ENCODE results near the gene ST7L.
A peak's percentile ranks its signal among the peaks of the same experiment; 100 is the strongest.
"Not testable (repeated sequence)": the region's sequence is repeated elsewhere in the genome, so short reads cannot be mapped to it uniquely, and the experiment has no call there.

ST7L gene, protein sequence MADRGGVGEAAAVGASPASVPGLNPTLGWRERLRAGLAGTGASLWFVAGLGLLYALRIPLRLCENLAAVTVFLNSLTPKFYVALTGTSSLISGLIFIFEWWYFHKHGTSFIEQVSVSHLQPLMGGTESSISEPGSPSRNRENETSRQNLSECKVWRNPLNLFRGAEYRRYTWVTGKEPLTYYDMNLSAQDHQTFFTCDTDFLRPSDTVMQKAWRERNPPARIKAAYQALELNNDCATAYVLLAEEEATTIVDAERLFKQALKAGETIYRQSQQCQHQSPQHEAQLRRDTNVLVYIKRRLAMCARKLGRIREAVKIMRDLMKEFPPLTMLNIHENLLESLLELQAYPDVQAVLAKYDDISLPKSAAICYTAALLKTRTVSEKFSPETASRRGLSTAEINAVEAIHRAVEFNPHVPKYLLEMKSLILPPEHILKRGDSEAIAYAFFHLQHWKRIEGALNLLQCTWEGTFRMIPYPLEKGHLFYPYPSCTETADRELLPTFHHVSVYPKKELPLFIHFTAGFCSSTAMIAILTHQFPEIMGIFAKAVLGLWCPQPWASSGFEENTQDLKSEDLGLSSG

GRCh38 chr1:112618721-112619517, at the start of gene ST7L:
ST7L (minus strand) TSS chr1:112619141; CDS start chr1:112619113, 28 bp downstream.
- DNase-seq: peak; percentile 89

DNA sequence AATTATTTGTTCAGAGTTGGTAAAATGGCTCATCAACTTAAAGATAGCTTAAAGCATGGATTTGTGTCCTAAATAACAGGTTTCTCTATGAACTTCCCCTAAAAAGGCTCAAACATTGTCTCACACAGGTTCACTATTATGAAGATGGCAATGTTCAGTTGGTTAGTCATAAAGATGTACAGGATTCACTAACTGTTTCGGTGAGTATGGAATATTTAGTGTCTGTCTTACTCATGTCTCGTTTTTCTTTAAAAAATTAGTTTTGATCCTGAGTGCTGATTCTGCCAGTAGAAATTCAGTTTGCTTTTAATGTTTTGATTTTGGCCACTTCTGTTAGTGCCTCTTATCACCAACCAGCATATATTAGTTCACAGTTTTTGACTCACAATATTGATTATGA, 48.0 kb upstream of the ST7L start:
- no peak for DNase-seq

- DNase-seq: no peak
These were observed 46.9 kb upstream of the ST7L start for GRCh38 chr1:112665857-112666256.

DNA sequence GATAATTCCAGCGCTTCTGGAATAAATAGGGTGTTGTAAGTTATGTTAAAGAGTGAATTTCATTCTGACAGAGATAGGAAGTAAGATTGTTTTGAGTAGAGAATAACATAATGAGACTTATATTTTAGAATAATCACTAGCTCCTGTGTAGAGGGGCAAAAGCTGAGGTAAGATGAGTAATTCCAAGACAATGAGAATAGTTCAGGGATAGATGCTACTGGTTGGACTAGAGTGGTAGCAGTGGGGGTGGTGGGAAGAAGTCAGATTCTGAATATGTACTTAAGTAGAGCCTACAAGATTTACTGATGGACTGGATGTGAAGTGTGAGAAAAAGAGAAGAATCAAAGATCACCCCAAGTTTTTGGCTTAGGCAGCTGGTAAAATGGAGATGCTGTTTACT, 32.3 kb upstream of the ST7L start:
- no peak for DNase-seq

DNA sequence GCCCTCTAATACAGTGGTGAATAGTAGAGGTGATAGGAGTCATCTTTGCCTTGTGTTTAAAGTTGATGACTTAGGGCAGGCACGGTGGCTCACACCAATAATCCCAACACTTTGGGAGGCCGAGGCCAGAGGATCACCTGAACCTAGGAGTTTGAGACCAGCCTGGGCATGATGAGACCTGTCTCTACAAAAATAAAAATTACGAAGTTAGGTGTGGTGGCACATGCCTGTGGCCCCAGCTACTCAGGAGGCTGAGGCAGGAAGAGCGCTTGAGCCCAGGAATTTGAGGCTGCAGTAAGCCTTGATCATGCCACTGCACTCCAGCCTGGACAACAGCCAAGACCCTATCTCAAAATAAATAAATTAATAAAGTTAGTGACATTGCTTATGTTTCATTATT, 27.3 kb upstream of the ST7L start:
- no peak for DNase-seq

DNA sequence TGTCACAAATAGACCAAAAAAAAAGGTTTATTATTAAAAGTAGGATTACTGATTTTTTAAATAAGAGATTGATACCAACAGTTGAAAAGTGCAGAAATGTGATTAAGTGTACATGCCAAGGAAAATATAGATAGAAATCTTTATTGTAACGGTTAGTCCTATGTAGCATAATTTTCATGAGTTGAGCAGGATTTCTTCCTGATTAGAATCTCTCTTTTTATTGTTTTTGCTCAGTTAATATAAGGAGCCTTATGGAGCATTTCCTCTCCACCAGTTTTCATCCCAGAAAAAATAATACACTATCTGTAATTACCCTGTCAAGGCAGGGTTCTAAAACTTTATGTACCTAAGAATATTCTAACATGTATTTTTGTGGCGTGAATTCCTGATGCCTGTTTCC, 24.1 kb upstream of the ST7L start:
- DNase-seq: no peak

DNA sequence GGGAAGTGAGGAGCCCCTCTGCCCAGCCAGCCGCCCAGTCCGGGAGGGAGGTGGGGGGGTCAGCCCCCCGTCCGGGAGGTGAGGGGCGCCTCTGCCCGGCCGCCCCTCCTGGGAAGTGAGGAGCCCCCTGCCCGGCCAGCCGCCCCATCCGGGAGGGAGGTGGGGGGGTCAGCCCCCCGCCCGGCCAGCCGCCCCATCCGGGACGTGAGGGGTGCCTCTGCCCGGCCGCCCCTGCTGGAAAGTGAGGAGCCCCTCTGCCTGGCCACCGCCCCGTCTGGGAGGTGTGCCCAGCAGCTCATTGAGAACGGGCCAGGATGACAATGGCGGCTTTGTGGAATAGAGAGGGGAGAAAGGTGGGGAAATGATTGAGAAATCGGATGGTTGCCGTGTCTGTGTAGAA, 21.5 kb upstream of the ST7L start:
- DNase-seq: not testable (repeated sequence)

DNA sequence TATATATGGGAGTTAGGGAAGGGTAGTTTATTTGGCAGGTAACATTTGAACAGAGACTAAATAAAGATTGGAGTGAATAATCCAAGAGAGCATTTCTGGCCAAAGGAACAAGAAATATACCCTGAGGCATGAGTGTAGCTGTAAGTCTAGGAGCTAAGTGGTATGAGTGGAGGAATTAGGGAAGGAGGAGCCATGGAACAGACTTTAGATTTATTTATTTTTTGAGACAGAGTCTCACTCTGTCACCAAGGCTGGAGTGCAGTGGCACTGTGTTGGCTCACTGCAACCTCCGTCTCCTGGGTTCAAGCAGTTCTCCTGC, 19.1 kb upstream of the ST7L start:
- no peak for DNase-seq

DNA sequence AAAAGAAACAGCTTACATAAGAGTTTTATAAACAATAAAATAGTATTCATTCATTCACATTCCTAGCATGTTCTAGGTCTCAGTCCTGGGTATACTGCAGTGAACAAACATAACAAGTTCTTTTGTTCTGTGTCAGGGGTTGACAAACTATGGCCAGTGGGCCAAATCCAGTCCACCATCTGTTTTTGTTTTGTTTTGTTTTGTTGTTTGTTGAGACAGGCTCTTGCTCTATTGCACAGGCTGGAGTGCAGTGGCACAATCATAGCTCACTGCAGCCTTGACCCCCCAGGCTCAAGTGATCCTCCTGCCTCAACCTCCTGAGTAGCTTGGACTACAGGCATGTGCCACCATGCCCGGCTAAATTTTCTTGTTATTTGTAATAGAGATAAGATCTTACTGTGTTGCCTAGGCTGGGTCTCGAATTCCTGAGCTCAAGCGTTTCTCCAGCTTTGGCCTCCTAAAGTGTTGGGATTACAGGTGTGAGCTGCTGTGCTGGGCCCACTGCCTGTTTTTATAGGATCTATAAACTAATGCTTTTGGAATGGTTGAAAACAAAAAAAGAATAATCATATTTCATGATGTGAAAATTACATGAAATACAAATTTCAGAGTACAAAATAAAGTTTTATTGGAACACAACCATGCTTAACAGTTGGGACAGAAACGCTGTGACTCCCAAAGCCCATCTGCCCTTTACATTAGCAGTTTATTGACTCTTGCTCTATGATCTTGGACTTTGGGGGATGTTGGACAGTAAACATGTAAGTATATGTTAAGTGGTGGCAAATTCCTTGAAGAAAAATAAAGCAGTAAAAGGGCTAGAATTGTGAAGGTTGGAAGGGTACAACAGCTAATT, 18.5 kb upstream of the ST7L start:
- no peak for DNase-seq

GRCh38 chr1:112636597-112637253, 17.8 kb upstream of the ST7L start:
- DNase-seq: no peak

DNA sequence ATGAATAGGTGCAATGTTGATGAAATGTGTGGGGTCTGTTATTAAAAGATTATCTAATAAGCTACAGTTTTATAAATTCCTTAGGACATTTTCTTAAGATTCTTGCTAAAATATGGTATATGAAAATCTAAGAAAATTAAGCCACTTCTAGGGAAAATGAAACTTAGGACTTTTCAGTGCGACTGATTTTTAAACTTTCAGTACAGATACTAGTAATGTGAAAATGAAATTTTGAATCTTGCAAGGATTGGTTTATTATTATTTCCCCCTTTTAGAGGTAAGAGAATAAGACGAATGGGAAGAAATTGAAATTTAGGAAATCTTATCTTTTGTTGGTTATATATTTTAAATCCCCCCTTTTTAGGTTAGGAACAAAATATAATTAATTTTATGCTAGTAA, 17.1 kb upstream of the ST7L start:
- DNase-seq: no peak

DNA sequence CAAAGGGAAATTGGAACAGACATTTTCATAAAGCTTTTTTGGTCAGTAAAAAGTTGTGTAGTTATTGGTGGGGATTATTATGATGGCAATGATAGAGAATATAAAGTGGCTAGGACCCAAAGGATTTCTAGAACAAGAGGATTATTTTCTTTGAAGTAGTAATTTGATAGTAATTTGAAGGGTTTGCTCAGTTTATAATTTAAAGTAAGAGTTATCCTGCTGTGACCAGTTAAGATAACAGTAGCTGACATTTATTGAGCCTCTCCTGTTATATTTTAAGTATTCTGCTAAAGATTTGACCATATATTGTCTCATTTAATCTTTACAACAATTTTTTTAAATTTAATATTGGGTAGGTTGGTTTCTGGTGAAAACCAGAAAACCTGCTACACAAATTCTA, 15.4 kb upstream of the ST7L start:
- no peak for DNase-seq

GRCh38 chr1:112633628-112634027, 14.7 kb upstream of the ST7L start:
- no peak for DNase-seq

GRCh38 chr1:112629256-112629655, 10.3 kb upstream of the ST7L start:
- no peak for DNase-seq

- DNase-seq: no peak
These were observed 9.6 kb upstream of the ST7L start for GRCh38 chr1:112628516-112628915.

DNA sequence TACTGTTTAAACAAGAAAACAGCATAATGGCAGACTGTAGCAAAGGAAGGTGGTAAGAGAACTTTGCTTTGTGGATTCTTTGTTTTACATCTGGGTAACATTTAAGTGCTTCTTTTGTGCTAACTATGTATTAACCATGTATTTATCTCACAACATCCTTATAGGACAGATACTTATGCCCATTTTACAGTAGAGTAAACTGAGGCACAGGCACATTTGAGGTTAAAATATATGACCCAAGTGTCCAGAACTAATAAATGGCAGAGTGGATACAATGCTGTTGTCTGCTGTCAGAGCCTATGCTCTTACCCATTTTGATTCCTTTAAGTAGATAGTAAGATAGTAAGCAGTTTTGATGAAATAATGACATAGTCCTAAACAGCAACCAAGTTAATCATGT, 7.9 kb upstream of the ST7L start:
- DNase-seq: no peak

DNA sequence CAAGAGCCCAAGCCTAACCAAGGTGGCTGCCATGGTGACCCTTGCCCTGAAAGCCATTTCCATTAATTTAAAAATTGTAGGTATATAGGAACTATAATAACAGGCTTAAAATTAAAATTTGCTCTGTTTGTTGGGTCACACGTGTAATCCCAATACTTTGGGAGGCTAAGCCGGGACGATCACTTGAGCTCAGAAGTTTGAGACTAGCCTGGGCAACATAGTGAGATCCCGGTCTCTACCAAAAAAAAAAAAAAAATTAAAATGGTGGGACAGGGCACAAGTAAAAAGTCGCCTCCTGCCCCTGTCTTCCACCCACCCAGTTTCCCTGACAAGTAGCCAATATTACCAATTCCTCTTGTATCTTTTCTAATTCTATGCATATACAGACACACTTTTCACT, 7.3 kb upstream of the ST7L start:
- DNase-seq: no peak

DNA sequence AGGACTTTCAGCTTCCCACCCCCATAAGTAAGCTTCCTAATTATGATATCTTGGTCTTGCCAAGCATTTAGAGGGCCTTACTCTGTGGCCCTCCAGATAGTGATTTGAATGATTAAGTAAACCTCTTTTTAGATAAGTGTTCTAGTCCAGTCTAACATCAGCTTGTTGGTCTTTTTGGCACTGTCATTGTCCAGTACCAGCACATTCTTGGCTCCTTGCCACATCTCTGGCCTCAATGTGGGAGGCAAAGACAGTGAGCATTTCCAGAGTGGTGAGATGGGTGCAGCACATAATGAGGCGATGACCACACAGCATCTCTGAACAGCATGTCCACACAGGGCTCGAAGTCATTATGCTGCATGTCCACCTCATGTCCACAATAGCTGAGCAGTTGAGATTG, 6.8 kb upstream of the ST7L start:
- DNase-seq: no peak

DNA sequence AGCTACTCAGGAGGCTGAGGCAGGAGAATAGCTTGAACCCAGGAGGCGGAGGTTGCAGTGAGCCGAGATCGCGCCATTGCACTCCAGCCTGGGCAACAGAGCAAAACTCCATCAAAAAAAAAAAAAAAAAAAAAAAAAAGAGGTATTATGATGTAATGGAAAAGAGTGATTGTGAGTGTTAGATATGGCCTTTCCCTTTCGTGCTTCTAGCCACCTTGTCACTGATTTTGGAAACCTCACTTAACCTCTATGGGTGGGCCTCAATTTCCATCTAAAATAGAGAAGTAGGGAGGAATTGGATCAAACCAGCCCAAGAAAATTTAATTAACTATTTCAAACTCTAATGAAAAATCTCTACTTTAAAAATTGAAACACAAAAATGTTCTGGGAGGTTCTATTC, 5.6 kb upstream of the ST7L start:
- DNase-seq: not testable (repeated sequence)

GRCh38 chr1:112620377-112620695, 1.4 kb upstream of the ST7L start:
- no peak for DNase-seq

DNA sequence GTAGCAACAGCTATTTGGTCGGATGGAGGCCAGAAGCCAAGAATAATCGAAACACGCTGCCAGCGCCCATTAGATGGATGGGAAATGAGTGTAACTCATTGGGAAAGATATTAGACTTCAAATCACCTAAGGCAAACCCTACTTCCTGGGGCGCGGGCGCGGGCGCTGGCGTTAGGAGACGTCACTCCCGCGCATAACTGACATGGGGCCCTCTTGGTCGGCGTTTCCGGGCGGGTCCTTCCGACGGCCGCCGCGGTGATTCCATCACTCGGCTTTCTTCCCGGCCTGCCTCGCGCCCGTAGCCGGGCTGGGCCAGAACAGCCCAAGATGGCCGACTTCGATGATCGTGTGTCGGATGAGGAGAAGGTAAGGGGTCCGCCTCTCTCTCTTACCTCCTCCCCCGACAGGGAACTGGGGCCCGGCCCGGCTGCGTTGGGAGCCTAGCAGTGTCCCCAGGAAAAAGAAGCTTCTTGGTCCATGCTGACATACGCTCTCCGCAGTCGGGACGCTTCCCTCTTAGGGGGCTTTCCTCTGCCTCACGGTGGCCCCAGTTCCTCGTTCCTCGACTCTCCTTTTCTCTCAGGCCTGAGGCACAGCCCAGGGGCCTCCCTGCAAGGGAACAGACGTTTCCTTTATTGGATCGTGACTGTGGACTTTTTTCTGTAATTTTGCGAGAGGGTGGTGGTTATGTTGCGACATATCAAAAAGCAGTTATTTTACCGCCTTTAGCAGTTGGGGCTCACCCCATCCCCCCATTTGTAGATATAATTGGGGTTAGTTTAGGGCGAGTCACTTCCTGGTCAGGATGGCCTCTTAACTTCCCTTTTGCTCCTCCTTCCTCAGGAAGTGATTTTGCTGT, 806 bp upstream of the ST7L start, which contains the start of gene CAPZA1:
Gene CAPZA1, plus strand, starts transcription at position 315 of the 859 bp plus-strand sequence. Its CDS starts 13 bp downstream, at position 328.
- peak; percentile 96 for DNase-seq

Measured in femur (tissue), 1 donor.